HG02938 (cell line): Measurements from ENCODE around the gene NCBP1.
"Not testable (repeated sequence)": the region's sequence is repeated elsewhere in the genome, so short reads cannot be mapped to it uniquely, and the experiment has no call there.

ENCODE experiments used
- ATAC-seq: cut with Tn5 transposase; IDR thresholded peaks from one replicate; pipeline ENCODE4 v1.9.1; 2021; ENCODE audit warnings: mild to moderate bottlenecking, moderate library complexity; ENCODE audit not compliant: unreplicated experiment

Gene NCBP1

DNA sequence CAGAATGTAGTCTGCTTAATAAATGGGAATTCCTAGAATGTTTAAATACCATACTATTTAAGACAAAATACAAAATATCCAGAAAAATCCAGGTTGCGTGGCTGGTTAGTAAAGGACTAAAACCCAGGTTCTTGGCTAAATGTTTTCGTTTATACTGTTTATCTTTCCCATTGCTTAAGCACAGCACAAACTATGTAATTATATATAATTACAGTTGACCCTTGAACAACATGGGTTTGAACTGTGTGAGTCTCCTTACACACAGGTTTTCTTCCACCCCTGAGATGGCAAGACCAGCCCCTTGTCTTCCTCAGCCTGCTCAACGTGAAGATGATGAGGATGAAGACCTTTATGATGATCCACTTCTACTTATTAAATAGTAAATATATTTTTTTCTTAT is 38.8 kb downstream of the NCBP1 start:
- no peak for ATAC-seq

DNA sequence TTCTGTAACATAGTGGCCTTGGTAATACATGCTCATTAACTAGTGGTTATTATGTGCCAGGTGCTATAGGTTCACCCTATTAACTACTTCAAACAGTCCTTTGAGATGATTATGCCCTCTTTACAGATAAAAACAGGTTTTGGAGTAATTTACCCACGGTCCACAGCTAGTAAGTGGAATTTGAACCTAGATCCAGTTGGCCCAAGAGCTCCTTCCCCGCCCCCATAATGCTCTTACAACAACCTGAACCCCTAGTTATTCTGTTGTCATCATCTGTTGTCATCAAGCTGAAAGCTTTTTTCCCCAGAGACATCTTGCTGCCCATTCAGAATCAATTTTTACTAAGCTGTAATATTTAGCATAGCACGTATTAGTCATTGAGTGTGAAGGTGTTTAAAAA is 40.3 kb downstream of the NCBP1 start:
- no peak for ATAC-seq

GRCh38 chr9:97675655-97676054 is 42.0 kb downstream of the NCBP1 start:
- ATAC-seq, result no peak

DNA sequence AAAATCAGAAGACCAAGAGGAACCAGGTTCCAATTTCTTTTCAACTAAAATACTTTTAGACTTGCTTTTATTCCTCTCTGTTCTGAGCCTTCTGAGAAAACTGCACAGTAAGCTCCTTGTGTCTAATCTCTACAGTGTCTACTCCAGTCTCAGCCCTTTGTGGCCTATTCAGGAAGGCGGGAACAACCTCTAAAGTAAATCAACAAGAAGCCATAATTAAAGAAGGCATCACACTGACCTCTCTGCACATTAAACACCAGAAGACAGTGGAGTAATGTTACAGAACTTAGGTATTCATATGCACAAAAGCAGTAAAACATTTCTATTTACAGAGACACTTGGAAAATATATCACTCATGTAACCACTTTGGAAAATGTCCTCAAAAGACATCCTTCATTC is 48.6 kb downstream of the NCBP1 start:
- no peak for ATAC-seq

DNA sequence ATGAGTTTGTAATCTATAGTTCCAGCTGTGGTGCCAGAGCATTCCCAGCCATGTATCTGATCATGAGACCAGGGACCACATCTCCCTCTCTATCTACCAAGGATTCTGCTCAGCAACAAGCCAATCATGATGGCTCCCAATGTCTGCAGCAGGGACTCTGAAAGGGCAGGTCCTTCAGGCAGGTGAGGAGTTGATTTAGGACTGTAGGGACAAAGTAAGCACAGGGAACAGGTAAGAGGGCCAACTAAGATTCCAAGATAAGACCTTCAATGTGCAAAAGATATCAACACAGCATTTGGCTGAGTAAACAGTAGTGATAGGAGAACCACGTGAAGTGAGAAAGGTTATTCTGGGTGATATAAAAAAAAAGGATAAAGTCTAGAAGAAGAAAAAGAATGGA is 55.0 kb downstream of the NCBP1 start:
- ATAC-seq, result no peak

GRCh38 chr9:97689401-97690180 is 56.0 kb downstream of the NCBP1 start:
- no peak for ATAC-seq

GRCh38 chr9:97694769-97695168 is 61.1 kb downstream of the NCBP1 start:
- ATAC-seq, result no peak

GRCh38 chr9:97695390-97695789 is 61.8 kb downstream of the NCBP1 start:
- no peak for ATAC-seq

- ATAC-seq, result no peak
Measured at GRCh38 chr9:97695995-97696802, 62.6 kb downstream of the NCBP1 start.

DNA sequence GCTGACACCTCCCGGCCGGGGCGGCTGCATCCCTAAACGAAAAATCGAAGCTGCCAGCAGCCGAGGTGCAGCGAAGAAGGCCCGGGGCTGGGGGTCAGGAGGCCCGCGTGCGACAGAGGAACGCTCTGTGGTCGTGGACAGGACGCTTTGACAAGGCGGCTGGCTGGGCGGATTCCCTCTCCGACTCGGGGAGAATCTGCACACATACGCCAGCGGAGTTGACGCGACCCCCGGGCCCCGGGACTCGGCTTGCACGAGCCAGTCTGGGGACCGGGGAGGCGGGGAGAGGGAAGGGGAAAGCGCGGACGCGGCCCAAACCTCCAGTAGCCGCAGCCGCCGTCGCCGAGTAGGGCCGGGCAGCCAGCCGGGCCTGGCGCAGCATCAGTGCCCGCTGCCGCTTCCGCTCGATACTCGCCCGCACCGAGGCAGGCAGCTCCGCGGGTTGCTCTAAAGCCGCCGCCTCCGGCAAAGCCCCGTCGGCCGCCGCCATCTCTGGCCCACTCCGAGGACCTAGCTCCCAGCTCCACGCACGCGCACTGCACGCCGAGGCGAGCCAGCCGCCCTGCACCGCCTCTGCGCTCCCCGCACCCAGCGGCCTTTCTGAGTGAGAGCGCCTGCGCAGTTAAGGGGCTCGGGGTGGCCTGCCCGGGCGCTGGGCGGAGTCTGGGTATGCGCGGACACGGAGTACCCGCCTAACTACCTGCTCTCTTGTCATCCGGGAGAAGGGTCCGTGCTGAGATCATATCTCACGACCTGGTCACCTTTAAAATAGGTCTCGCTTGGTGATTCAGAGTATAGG is 63.4 kb downstream of the NCBP1 start, which contains the start of gene XPA:
XPA (minus strand) TSS at position 538 of the 799 bp plus-strand sequence; CDS start at position 490, 48 bp downstream.
- ATAC-seq, result peak; percentile 85

DNA sequence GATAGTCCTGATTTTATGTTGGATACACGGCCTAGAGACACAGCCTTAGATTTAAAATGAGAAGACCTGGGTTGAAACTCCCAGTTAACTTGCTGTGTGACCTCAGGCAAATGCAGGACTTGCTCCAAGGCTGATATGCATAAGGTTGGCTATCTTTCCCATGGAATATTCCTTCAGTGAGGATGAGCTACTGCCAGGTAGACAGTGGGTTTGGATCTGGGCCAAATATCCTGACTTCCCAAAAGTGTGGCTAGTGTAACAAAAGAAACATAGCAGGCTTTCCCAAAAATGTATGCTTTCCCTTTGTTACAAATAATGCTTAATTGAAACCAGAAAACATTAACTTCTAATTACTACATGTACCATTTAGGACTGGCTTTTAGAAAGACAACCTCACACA is 64.2 kb downstream of the NCBP1 start:
- ATAC-seq, result no peak

DNA sequence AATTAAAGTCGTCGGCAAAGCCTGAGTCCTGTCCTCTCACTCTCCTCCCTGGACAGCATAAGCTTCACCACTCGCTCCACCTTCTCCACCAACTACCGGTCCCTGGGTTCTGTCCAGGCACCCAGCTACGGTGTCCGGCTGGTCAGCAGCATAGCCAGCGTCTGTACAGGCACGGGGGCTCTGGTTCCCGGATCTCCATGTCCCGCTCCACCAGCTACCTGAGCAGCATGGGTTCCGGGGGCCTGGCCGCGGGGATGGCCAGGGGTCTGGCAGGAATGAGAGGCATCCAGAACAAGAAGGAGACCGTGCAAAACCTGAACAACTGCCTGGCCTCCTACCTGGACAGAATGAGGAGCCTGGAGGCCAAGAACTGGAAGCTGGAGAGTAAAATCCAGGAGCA is 65.2 kb downstream of the NCBP1 start:
- ATAC-seq, result no peak

DNA sequence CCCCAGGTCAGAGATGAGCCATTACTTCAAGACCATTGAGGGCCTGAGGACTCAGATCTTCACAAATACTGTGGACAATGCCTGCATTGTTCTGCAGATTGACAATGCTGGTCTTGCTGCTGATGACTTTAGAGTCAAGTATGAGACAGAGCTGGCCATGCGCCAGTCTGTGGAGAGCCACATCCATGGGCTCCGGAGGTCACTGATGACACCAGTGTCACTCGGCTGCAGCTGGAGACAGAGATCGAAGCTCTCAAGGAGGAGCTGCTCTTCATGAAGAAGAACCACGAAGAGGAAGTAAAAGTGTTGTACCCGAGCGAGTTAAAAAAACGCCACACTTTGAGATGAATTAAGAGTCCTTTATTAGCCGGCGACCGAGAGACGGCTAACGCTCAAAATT is 65.7 kb downstream of the NCBP1 start:
- not testable (repeated sequence) for ATAC-seq

GRCh38 chr9:97699824-97700223 is 66.2 kb downstream of the NCBP1 start:
- not testable (repeated sequence) for ATAC-seq

- no peak for ATAC-seq
Measured at GRCh38 chr9:97703437-97704344, 70.1 kb downstream of the NCBP1 start.

DNA sequence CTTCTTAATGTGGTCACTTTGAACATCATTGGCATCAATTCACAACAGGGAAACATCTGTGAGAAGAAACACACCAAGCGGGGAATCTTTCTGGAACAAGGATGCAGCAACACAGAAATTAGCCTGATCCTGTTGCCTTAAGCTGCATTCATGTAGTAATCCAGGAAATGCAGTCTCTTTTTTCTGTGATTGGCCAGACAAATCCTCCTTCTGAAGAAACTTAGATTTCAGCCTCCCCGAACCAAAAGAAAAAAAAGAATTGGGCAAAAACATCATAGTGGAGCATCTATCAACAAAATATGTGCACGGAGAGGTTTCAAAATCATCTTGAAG is 70.7 kb downstream of the NCBP1 start:
- ATAC-seq, result no peak

GRCh38 chr9:97704851-97705250 is 71.2 kb downstream of the NCBP1 start:
- no peak for ATAC-seq

- ATAC-seq, result no peak
Measured at GRCh38 chr9:97705354-97705950, 71.8 kb downstream of the NCBP1 start.

- no peak for ATAC-seq
Measured at GRCh38 chr9:97706246-97706645, 72.6 kb downstream of the NCBP1 start.
